ENCODE data around the gene HORMAD1. TPM values are rescaled to one million over a fixed set of nuclear protein-coding genes. Genes with fewer than 3 reads are reported as not detected.

Gene HORMAD1
- total and polyA plus RNA-seq, 7 donors, result 0.32 to 0.69 TPM; not detected in 5

DNA sequence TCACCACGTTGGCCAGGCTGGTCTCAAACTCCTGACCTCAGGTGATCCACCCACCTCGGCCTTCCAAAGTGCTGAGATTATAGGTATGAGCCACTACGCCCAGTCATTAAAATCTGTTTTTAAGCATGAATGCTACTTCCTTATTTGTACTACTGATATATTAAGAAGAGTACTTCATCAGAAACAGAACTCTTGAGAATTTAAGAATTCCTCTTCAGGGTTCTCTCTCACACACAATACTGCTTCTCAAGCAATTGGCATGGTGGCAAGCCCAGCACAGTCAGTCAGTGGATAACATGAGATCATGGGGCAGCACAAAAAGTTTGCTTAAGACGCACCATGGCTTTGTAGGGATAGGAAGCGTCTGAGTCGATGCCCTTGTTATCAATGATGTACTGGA, 30.7 kb upstream of the HORMAD1 start:
- no peaks in the 10 kb centered on the region for H3K36me3 ChIP-seq
- intact Hi-C loops (cut with DNase I), result no loop called here
- WGBS, 2 donors, result 57 to 86% methylated on average over 6 of the region's 6 CpGs
- H3K4me1 ChIP-seq, result no peaks in the 10 kb centered on the region
- TF ChIP-seq POLR2AphosphoS5 (IDR thresholded peaks at IDR 0.05) (no peak), POLR2A (IDR thresholded peaks at IDR 0.05) (no peak), EP300 (IDR thresholded peaks at IDR 0.05) (no peak)
- TF ChIP-seq, protein P1, sequence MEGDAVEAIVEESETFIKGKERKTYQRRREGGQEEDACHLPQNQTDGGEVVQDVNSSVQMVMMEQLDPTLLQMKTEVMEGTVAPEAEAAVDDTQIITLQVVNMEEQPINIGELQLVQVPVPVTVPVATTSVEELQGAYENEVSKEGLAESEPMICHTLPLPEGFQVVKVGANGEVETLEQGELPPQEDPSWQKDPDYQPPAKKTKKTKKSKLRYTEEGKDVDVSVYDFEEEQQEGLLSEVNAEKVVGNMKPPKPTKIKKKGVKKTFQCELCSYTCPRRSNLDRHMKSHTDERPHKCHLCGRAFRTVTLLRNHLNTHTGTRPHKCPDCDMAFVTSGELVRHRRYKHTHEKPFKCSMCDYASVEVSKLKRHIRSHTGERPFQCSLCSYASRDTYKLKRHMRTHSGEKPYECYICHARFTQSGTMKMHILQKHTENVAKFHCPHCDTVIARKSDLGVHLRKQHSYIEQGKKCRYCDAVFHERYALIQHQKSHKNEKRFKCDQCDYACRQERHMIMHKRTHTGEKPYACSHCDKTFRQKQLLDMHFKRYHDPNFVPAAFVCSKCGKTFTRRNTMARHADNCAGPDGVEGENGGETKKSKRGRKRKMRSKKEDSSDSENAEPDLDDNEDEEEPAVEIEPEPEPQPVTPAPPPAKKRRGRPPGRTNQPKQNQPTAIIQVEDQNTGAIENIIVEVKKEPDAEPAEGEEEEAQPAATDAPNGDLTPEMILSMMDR (IDR thresholded peaks at IDR 0.05), result no peak
- H3K9me3 ChIP-seq, result no peaks in the 10 kb centered on the region
- DNase-seq, result no peak
- H3K27ac ChIP-seq, result no peak overlapping the region
- H3K27me3 ChIP-seq, result no peaks in the 10 kb centered on the region
- H3K4me3 ChIP-seq, result no peak overlapping the region

DNA sequence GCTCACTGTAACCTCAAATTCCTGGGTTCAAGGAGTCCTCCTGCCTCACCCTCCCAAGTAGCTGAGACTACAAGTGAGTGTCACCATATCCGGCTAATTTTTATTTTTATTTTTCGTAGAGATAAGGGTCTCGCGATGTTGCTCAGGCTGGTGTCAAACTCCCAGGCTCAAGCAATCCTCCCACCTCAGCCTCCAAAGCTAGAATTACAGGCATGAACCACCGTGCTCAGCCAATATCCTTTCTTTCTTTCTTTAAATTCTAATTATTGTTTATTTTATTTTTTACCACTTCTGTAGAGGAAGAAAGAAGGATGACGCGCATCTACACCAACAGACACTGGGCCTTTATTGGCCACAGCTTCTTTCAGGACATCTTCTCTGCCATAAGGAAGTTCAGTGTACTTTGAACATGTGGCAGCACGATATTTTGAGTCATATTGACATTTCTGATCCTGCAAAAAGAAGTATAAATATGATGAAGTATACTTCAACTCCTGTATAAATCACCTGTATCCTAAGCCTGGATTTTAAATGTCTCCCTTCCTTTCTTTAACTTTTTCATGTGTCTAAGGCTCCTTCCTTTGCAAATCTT, 29.1 kb upstream of the HORMAD1 start:
- no peaks in the 10 kb centered on the region for H3K9me3 ChIP-seq
- H3K4me3 ChIP-seq, result no peak overlapping the region
- intact Hi-C loops (cut with DNase I), result no loop called here
- no peaks in the 10 kb centered on the region for H3K36me3 ChIP-seq
- no peak overlapping the region for H3K27ac ChIP-seq
- H3K4me1 ChIP-seq, result no peaks in the 10 kb centered on the region
- DNase-seq, result no peak
- 42 to 82% methylated on average over 8 of the region's 8 CpGs for WGBS, 2 donors
- no peaks in the 10 kb centered on the region for H3K27me3 ChIP-seq
- TF ChIP-seq POLR2A (IDR thresholded peaks at IDR 0.05) (no peak), EP300 (IDR thresholded peaks at IDR 0.05) (no peak), POLR2AphosphoS5 (IDR thresholded peaks at IDR 0.05) (no peak)
- TF ChIP-seq, protein P1 (IDR thresholded peaks at IDR 0.05), result no peak

DNA sequence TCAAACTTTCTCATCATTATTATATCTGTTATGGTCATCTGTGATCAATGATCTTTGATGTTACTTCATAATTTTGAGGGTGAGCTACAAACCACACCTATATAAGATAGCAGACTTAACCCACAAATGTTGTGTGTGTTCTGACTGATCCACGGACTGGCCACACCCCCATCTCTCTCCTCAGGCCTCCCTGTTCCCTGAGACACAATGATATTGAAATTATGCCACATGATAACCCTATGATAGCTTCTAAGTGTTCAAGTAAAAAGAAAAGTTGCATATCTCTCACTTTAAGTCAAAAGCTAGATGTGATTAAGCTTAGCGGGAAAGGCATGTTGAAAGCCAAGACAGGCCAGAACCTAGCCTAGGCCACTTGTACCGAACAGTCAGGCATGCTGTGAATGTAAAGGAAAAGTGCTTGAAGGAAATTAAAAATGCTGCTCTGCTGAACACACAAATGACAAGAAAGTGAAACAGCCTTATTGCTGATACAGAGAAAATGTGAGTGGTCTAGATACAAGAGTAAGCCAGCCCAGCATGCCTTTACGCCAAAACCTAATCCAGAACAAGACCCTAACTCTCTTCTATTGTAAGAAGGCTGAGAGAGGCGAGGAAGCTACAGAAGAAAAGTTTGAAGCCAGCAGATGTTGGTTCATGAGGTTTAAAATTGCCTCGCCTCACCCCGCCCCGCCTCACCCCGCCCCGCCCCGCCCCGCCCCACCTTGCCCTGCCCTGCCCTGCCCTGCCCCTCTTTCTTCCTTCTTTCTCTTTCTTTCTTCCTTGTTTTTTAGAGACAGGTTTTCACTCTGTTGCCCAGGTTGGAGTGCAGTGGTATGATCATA, 28.4 kb upstream of the HORMAD1 start:
- WGBS, 2 donors, result 34 to 78% methylated on average over 12 of the region's 12 CpGs
- H3K4me1 ChIP-seq, result no peaks in the 10 kb centered on the region
- TF ChIP-seq POLR2A (IDR thresholded peaks at IDR 0.05), result no peak
- no peak for TF ChIP-seq EP300 (IDR thresholded peaks at IDR 0.05)
- TF ChIP-seq, protein P1 (IDR thresholded peaks at IDR 0.05), result no peak
- no peak for TF ChIP-seq POLR2AphosphoS5 (IDR thresholded peaks at IDR 0.05)
- H3K36me3 ChIP-seq, result no peaks in the 10 kb centered on the region
- no peaks in the 10 kb centered on the region for H3K9me3 ChIP-seq
- H3K4me3 ChIP-seq, result no peak overlapping the region
- intact Hi-C loops (cut with DNase I), result no loop called here
- no peak overlapping the region for H3K27ac ChIP-seq
- no peaks in the 10 kb centered on the region for H3K27me3 ChIP-seq
- no peak for DNase-seq

DNA sequence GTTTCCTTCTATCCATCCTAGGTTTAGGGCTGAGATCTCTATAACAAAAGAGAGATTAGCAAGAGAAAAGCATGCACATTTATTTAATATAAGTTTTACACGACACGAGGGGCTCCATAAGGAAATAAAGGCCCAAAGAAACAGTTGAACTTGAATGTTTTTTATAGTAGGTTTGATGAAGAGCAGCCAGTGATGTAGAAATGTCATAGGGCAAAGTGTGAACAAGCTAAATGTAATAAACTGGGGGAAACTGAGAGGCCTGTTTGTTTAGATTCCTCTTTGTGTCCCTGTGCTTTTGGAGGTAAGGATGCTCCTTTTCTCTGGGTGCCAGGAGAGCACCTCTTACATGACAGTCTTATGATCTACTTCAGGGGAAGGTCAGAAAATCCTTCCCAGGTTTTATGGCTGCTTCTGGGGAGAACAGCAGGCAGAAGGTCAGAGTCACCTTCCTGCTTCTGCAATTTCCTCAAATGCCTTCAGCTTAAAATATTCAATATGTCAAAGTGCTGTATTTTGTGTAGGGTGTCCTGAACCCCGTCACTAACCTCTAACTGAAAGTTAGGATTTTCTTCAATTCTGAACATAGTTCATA, 9.5 kb upstream of the HORMAD1 start:
- Histone ChIP-seq H3K27me3 (no peaks in the 10 kb centered on the region), H3K4me1 (no peaks in the 10 kb centered on the region), H3K4me3 (no peak overlapping the region), H3K27ac (no peak overlapping the region), H3K36me3 (no peaks in the 10 kb centered on the region), H3K9me3 (no peaks in the 10 kb centered on the region)
- intact Hi-C loops (cut with DNase I), result no loop called here
- no peak for TF ChIP-seq POLR2A (IDR thresholded peaks at IDR 0.05)
- TF ChIP-seq POLR2AphosphoS5 (IDR thresholded peaks at IDR 0.05), result no peak
- TF ChIP-seq EP300 (IDR thresholded peaks at IDR 0.05), result no peak
- TF ChIP-seq, protein P1 (IDR thresholded peaks at IDR 0.05), result no peak
- WGBS, 2 donors, result 27 to 76% methylated on average over 3 of the region's 3 CpGs
- DNase-seq, result no peak

Measured in sigmoid colon (tissue), 7 donors.